Spleen (tissue), 7 donors: ENCODE data around the gene COL8A1.

Source experiments
- POLR2A ChIP-seq, 3 donors: fragments of 450-650 bp; IDR thresholded peaks; one replicate each; pipeline ENCODE4 v1.5.1; 2017; ENCODE audit warnings: antibody characterized with exemption in 3 of 3, mild to moderate bottlenecking in 1 of 3
- TF ChIP-seq, protein P1 (sequence below), 11 experiments: fragments of 200-600 bp in 7 of 11; fragments of 450-650 bp in 4 of 11; sonication (generic) in 4 of 11; IDR thresholded peaks in 8 of 11; conservative IDR thresholded peaks in 3 of 11; 1 replicate in 7 of 11; 2 replicates in 4 of 11; pipeline versions ENCODE4 v1.4.0 to v1.8.0; 2016 to 2021; ENCODE audit warnings: antibody characterized with exemption in 11 of 11, inconsistent platforms in 4 of 11, mild to moderate bottlenecking in 1 of 11
- donor health status: DM: no; HTN: no; CAD: no; lungs with moderate emphysema.
- donor health status: DM: no; HTN: no; CAD: no.
- donor health status: DM: no; HTN: no; CAD: no.

DNA sequence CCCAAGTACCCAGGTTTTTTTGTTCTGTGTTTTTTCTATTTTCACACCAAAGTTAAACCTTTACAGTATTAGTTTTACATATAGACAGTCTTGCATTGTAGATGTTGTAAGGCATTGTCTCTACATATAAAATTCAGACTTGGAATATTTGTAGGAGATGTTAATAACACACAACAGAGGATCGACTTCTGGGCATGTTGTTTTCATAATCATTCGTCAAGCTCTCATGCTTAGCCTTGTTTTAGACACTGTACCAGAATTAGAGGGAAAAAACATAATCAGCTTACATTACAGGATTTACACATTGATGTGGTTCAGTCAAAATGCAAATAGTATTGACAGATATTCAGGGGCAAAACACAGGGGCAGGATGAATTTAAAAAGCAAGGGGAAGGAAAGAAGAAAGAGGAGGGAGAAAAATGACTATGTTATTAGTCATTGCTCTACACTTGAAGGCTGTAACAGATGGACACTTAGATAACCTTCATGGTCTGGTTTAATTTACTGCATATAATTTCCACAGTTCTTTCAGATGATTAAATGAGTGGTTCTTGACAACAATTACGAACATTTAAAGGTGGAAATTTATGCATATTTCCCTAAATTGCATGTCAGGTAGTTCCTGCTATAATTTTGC lies 186.7 kb downstream of the COL8A1 start:
- TF ChIP-seq, protein P1, sequence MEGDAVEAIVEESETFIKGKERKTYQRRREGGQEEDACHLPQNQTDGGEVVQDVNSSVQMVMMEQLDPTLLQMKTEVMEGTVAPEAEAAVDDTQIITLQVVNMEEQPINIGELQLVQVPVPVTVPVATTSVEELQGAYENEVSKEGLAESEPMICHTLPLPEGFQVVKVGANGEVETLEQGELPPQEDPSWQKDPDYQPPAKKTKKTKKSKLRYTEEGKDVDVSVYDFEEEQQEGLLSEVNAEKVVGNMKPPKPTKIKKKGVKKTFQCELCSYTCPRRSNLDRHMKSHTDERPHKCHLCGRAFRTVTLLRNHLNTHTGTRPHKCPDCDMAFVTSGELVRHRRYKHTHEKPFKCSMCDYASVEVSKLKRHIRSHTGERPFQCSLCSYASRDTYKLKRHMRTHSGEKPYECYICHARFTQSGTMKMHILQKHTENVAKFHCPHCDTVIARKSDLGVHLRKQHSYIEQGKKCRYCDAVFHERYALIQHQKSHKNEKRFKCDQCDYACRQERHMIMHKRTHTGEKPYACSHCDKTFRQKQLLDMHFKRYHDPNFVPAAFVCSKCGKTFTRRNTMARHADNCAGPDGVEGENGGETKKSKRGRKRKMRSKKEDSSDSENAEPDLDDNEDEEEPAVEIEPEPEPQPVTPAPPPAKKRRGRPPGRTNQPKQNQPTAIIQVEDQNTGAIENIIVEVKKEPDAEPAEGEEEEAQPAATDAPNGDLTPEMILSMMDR (IDR thresholded peaks at IDR 0.05 in 8 of 11, conservative IDR thresholded peaks at IDR 0.05 in 3 of 11), result no peak
- TF ChIP-seq POLR2A (IDR thresholded peaks at IDR 0.05), result no peak
